ENCODE data around the gene PXT1.
"Not testable (repeated sequence)": the region's sequence is repeated elsewhere in the genome, so short reads cannot be mapped to it uniquely, and the experiment has no call there.

PXT1 gene

DNA sequence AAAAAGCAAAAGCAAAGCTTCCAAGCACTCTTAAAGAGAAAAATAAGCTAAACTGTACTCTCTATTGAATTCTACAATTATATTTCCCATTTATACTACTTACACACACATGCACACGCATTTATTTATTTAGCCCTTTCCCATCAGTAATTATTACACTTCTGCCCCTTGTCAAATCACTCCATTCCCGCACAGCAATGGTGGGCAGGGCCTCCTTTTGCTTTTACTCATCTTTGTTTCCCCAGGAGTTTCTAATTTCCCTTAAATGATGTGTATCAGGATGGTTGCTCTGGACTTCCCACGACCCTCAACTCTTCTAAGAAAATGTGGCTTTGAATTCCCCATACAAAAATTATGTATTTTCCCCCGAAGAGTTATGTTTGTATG is 19.9 kb downstream of the PXT1 start:
- Histone ChIP-seq H3K27me3 (ENCODE audit: control insufficient read depth, insufficient read depth, low read length) (no peaks in the 10 kb centered on the region), H3K4me1 (ENCODE audit: control insufficient read depth, insufficient read depth, low read length) (peaks cover 6% of the 10 kb centered on the region; the same call in 1 of the 2 replicates), H3K9ac (ENCODE audit: low read depth, low read length) (peak overlapping the region; percentile 33; the same call in 1 of the 2 replicates), H3K4me3 (ENCODE audit: low read depth, low read length) (peak overlapping the region; percentile 70), H3K27ac (ENCODE audit: low read depth, low read length) (peak overlapping the region; percentile 54), H3K36me3 (ENCODE audit: control insufficient read depth, insufficient read depth, low read length) (no peaks in the 10 kb centered on the region), H3K9me3 (ENCODE audit: control insufficient read depth, insufficient read depth, low read length) (no peaks in the 10 kb centered on the region)

DNA sequence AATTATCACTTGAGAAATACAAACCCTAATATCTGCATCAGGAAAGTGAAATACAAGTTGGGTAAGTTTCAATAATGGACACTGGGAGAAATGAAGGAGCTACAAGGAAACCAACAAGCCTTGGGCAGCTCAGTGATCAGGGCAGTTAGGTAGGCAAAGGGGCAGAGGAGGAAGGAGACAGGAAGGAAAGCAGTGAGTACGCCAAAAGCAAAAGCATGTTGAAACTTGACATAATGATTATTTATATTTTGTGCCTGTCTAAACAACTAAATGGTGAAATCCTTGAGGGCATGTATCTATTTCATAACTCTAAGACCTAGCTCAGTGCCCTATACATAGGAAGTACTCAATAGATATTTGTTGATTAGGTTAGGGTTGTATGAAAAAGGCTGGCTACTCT is 23.3 kb downstream of the PXT1 start:
- peaks cover 6% of the 10 kb centered on the region; the same call in 1 of the 2 replicates for H3K4me1 ChIP-seq (ENCODE audit: control insufficient read depth, insufficient read depth, low read length)
- no peak overlapping the region for H3K27ac ChIP-seq (ENCODE audit: low read depth, low read length)
- H3K4me3 ChIP-seq (ENCODE audit: low read depth, low read length): no peak overlapping the region
- H3K9me3 ChIP-seq (ENCODE audit: control insufficient read depth, insufficient read depth, low read length): no peaks in the 10 kb centered on the region
- H3K36me3 ChIP-seq (ENCODE audit: control insufficient read depth, insufficient read depth, low read length): no peaks in the 10 kb centered on the region
- H3K9ac ChIP-seq (ENCODE audit: low read depth, low read length): no peak overlapping the region
- no peaks in the 10 kb centered on the region for H3K27me3 ChIP-seq (ENCODE audit: control insufficient read depth, insufficient read depth, low read length)

DNA sequence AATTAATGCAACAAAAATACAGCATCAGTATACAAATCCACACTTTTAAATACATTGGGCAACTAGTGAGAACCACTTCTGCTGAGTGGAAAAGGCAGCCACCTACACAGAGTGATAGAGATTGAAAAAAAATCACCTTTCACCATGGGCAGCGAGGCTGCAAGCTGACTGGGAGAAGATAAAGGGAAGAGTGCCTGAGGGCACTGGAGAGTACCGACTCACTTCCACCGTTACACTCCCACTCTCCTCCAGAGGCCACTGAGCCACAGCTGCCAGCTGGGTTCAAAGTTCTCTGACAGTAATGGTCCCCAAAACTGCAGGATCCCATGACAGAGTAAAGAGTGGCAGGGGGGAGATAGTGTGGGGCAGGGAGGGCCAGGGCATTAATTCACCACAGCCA is 24.1 kb downstream of the PXT1 start:
- no peaks in the 10 kb centered on the region for H3K9me3 ChIP-seq (ENCODE audit: control insufficient read depth, insufficient read depth, low read length)
- no peak overlapping the region for H3K4me3 ChIP-seq (ENCODE audit: low read depth, low read length)
- peaks cover 6% of the 10 kb centered on the region; the same call in 1 of the 2 replicates for H3K4me1 ChIP-seq (ENCODE audit: control insufficient read depth, insufficient read depth, low read length)
- H3K36me3 ChIP-seq (ENCODE audit: control insufficient read depth, insufficient read depth, low read length): no peaks in the 10 kb centered on the region
- no peak overlapping the region for H3K9ac ChIP-seq (ENCODE audit: low read depth, low read length)
- H3K27ac ChIP-seq (ENCODE audit: low read depth, low read length): no peak overlapping the region
- H3K27me3 ChIP-seq (ENCODE audit: control insufficient read depth, insufficient read depth, low read length): no peaks in the 10 kb centered on the region

DNA sequence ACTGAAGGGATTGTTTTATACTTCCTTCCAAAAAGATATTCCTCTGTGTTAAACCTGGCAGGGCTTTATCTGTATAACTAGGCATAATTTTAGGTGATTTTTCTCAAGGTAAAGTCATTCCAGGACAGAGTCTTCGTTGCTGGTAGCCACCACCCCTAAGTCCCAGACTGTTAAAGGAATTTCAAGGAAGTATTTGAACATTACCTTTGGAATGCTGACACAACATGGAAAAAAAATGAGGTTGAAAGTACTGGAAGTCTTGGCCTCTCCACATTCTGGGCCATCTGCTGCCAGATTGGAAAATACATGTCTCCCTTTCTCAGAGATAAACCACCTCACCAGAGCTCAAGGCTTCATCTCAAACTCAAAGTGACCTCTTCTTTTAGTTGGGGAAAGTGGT is 28.2 kb downstream of the PXT1 start:
- no peaks in the 10 kb centered on the region for H3K9me3 ChIP-seq (ENCODE audit: control insufficient read depth, insufficient read depth, low read length)
- H3K36me3 ChIP-seq (ENCODE audit: control insufficient read depth, insufficient read depth, low read length): no peaks in the 10 kb centered on the region
- H3K4me1 ChIP-seq (ENCODE audit: control insufficient read depth, insufficient read depth, low read length): no peaks in the 10 kb centered on the region
- no peaks in the 10 kb centered on the region for H3K27me3 ChIP-seq (ENCODE audit: control insufficient read depth, insufficient read depth, low read length)
- H3K27ac ChIP-seq (ENCODE audit: low read depth, low read length): no peak overlapping the region
- H3K4me3 ChIP-seq (ENCODE audit: low read depth, low read length): no peak overlapping the region
- H3K9ac ChIP-seq (ENCODE audit: low read depth, low read length): no peak overlapping the region

DNA sequence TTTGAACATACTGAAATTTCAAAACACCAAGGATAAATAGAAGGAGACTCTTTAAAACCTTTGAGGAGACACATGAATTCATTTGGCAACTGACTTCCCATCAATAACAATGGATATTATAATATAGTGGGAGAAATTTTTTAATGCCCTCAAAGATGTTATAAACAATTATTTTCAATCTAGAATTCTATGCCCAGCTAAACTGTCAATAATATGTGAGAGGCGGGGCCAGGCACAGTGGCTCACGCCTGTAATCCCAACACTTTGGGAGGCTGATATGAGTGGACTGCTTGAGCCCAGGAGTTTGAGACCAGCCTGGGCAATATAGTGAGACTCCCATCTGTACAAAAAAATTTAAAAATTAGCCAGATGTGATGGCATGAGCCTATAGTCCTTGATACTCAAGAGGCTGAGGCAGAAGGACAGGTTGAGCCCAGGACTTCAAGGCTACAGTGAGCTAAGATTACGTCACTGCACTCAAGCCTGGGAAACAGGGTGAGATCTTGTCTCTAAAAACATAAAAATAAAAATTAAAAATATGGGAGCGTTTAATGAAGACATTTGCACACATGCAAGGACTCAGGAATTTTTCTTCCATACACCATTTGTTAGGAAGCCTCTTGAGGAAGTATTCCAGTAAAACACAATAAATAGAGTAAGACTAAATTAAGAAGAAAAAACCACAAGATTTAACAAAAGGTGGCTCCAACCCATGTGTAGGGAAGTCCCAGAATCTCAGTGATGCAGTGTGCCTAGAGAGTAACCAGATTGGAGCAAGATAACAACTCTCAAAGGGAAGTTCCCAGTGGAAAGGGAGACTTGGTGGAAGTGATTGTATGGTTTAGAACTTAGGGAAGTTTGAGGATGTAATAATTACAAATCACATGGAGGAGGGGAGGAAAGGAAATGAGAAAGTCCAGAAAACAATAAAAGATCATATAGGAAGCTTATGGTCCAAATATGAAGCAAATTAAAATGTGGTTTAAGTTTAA is 28.9 kb downstream of the PXT1 start:
- H3K4me1 ChIP-seq (ENCODE audit: control insufficient read depth, insufficient read depth, low read length): no peaks in the 10 kb centered on the region
- no peaks in the 10 kb centered on the region for H3K36me3 ChIP-seq (ENCODE audit: control insufficient read depth, insufficient read depth, low read length)
- H3K9me3 ChIP-seq (ENCODE audit: control insufficient read depth, insufficient read depth, low read length): no peaks in the 10 kb centered on the region
- H3K27me3 ChIP-seq (ENCODE audit: control insufficient read depth, insufficient read depth, low read length): no peaks in the 10 kb centered on the region
- no peak overlapping the region for H3K27ac ChIP-seq (ENCODE audit: low read depth, low read length)
- no peak overlapping the region for H3K9ac ChIP-seq (ENCODE audit: low read depth, low read length)
- no peak overlapping the region for H3K4me3 ChIP-seq (ENCODE audit: low read depth, low read length)

DNA sequence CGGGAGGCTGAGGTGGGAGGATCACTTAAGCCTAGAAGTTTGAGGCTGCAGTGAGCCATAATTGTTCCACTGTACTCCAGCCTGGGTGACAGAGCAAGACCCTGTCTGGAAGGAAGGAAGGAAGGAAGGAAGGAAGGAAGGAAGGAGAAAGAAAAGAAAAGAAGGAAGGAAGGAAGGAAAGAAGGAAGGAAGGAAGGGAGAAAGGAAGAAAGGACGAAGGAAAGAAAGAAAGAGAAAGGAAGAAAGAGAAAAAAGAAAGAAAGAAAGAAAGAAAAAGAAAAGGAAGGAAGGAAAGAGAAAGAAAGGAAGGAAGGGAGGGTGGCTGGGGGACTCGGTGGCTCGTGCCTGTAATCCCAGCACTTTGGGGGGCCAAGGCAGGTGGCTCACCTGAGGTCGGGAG is 32.9 kb downstream of the PXT1 start:
- not testable (repeated sequence) for H3K4me1 ChIP-seq (ENCODE audit: control insufficient read depth, insufficient read depth, low read length); H3K27ac ChIP-seq (ENCODE audit: low read depth, low read length); H3K4me3 ChIP-seq (ENCODE audit: low read depth, low read length); H3K9me3 ChIP-seq (ENCODE audit: control insufficient read depth, insufficient read depth, low read length); H3K27me3 ChIP-seq (ENCODE audit: control insufficient read depth, insufficient read depth, low read length); H3K36me3 ChIP-seq (ENCODE audit: control insufficient read depth, insufficient read depth, low read length); H3K9ac ChIP-seq (ENCODE audit: low read depth, low read length)

DNA sequence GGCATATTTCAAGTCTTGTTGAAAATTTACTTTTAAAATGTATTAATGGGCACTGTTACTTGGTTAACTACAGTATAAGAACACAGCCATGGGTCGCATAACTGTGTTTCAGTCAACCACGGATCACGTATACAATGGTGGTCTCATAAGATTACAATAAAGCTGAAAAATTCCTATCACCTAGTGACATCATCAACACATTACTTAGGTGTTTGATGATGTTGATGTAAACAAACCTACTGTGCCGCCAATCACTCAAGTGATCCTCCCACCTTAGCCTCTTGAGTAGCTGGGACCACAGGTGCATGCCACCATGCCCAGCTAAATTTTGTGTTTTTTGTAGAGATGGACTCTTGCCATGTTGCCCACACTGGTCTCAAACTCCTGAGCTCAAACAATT is 38.5 kb downstream of the PXT1 start:
- Histone ChIP-seq H3K9me3 (ENCODE audit: control insufficient read depth, insufficient read depth, low read length) (no peaks in the 10 kb centered on the region), H3K36me3 (ENCODE audit: control insufficient read depth, insufficient read depth, low read length) (no peaks in the 10 kb centered on the region), H3K4me3 (ENCODE audit: low read depth, low read length) (no peak overlapping the region), H3K4me1 (ENCODE audit: control insufficient read depth, insufficient read depth, low read length) (no peaks in the 10 kb centered on the region), H3K27ac (ENCODE audit: low read depth, low read length) (no peak overlapping the region), H3K27me3 (ENCODE audit: control insufficient read depth, insufficient read depth, low read length) (no peaks in the 10 kb centered on the region; the same call in 1 of the 2 replicates), H3K9ac (ENCODE audit: low read depth, low read length) (no peak overlapping the region)

DNA sequence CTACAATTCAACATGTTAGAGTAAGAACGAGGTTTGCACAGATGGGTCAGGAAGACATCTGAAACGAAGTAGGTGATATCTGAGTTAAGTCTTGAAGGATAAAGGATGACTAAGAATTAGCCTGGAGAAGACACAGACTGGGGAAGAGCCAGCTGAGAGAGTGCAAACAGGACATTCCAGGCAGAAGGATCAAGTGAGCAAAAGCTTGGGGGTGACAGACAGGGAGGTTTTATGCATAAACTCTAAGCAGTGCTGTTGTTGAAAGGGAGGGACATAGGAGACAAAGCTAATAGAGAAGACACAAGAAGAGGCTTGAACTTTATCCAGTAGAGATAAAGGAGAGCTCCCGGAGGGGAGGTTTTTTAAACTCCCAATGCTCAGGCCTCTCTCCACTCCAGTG is 40.2 kb downstream of the PXT1 start:
- H3K36me3 ChIP-seq (ENCODE audit: control insufficient read depth, insufficient read depth, low read length): no peaks in the 10 kb centered on the region
- H3K27me3 ChIP-seq (ENCODE audit: control insufficient read depth, insufficient read depth, low read length): no peaks in the 10 kb centered on the region; the same call in 1 of the 2 replicates
- H3K4me3 ChIP-seq (ENCODE audit: low read depth, low read length): no peak overlapping the region
- no peak overlapping the region for H3K9ac ChIP-seq (ENCODE audit: low read depth, low read length)
- H3K4me1 ChIP-seq (ENCODE audit: control insufficient read depth, insufficient read depth, low read length): no peaks in the 10 kb centered on the region
- H3K9me3 ChIP-seq (ENCODE audit: control insufficient read depth, insufficient read depth, low read length): no peaks in the 10 kb centered on the region
- H3K27ac ChIP-seq (ENCODE audit: low read depth, low read length): no peak overlapping the region

DNA sequence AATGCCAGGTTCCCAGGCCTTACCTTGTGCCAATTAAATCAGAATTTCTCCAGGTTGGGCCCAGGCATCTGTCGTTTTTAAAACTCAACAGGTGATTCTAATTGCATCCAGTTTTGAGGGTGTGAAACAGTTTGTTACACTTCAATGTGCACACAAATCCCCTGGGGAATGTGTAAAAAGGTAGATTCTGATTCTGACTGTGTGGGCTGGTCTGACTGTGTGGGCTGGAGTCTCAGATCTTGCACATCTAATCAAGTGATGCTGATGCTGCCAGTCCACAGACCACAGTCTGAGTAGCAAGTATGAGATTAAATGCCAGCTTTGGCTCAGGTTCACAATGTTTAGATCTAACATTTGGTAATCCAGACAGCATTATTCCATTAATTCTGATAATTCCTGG is 42.7 kb downstream of the PXT1 start:
- Histone ChIP-seq H3K36me3 (ENCODE audit: control insufficient read depth, insufficient read depth, low read length) (no peaks in the 10 kb centered on the region), H3K9ac (ENCODE audit: low read depth, low read length) (no peak overlapping the region), H3K4me3 (ENCODE audit: low read depth, low read length) (no peak overlapping the region), H3K4me1 (ENCODE audit: control insufficient read depth, insufficient read depth, low read length) (no peaks in the 10 kb centered on the region), H3K27ac (ENCODE audit: low read depth, low read length) (no peak overlapping the region), H3K9me3 (ENCODE audit: control insufficient read depth, insufficient read depth, low read length) (no peaks in the 10 kb centered on the region), H3K27me3 (ENCODE audit: control insufficient read depth, insufficient read depth, low read length) (no peaks in the 10 kb centered on the region; the same call in 1 of the 2 replicates)

DNA sequence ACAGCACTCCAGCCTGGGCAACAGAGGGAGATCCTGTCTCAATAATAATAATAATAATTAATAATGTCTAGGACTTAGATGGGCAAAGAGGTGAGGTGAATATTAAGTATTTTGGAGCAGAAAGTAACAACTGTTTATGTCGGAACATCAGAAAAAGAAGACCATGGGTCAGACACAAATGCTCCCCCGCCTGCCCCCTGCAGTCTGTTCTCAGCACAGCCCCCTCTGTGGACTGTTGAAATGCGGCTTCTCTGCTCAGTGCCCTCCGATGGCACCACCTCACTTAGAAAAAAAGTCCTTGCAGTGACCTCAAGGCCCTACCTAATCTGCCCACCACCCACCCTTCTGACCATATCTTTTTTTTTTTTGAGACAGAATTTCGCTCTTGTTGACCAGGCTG is 50.0 kb downstream of the PXT1 start:
- no peak overlapping the region for H3K4me3 ChIP-seq (ENCODE audit: low read depth, low read length)
- H3K27ac ChIP-seq (ENCODE audit: low read depth, low read length): no peak overlapping the region
- H3K9me3 ChIP-seq (ENCODE audit: control insufficient read depth, insufficient read depth, low read length): no peaks in the 10 kb centered on the region
- no peaks in the 10 kb centered on the region for H3K36me3 ChIP-seq (ENCODE audit: control insufficient read depth, insufficient read depth, low read length)
- H3K9ac ChIP-seq (ENCODE audit: low read depth, low read length): no peak overlapping the region
- H3K27me3 ChIP-seq (ENCODE audit: control insufficient read depth, insufficient read depth, low read length): peaks cover 23% of the 10 kb centered on the region
- H3K4me1 ChIP-seq (ENCODE audit: control insufficient read depth, insufficient read depth, low read length): no peaks in the 10 kb centered on the region

DNA sequence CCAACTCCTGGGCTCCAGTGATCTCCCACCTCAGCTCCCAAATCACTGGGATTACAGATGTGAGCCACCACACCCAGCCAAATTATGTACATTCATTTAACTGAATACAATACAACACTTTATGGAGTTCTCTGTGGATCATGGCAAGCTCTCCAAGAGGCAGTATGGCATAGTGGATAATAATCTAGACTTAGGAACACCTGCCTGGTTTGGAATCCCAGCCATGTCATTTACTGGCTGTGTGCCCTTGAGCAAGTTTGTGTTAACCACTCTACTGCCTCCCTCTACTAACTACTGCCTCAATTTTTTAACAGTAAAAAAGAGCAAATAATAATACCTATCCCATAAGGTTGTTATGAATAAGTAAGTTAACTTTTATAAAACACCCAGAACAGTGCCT is 53.3 kb downstream of the PXT1 start:
- peaks cover 50% of the 10 kb centered on the region for H3K27me3 ChIP-seq (ENCODE audit: control insufficient read depth, insufficient read depth, low read length)
- no peaks in the 10 kb centered on the region for H3K9me3 ChIP-seq (ENCODE audit: control insufficient read depth, insufficient read depth, low read length)
- no peak overlapping the region for H3K9ac ChIP-seq (ENCODE audit: low read depth, low read length)
- H3K36me3 ChIP-seq (ENCODE audit: control insufficient read depth, insufficient read depth, low read length): no peaks in the 10 kb centered on the region
- 0 out of 2 replicates have a peak, but pooled peaks cover 4% of the 10 kb centered on the region for H3K4me1 ChIP-seq (ENCODE audit: control insufficient read depth, insufficient read depth, low read length)
- H3K4me3 ChIP-seq (ENCODE audit: low read depth, low read length): no peak overlapping the region
- no peak overlapping the region for H3K27ac ChIP-seq (ENCODE audit: low read depth, low read length)
